Calu3 (cell line): ENCODE results near the gene CTSD. TPM values are rescaled to one million over a fixed set of nuclear protein-coding genes. Genes with fewer than 3 reads are reported as not detected.

ENCODE experiments used
- BruUV-seq: library from RNA; stranded (reverse); fragments of 400-500 nt; replicated peaks from 2 replicates; lab custom pipeline; 2021; lab: Mats Ljungman, UMichigan
- CTCF ChIA-PET: fragments of 300-600 bp; sonication (Branson Sonifier 250); formaldehyde crosslinking; loops from one replicate; lab custom pipeline; 2022; ENCODE audit warnings: antibody characterized with exemption; lab: Charles Lee
- DNase-seq: peaks from one replicate; pipeline ENCODE4 v3.0.0; 2022
- H3K27ac Mint-ChIP-seq: one replicate; pipeline ENCODE4 v1.8.0; 2022; ENCODE audit warnings: mixed read lengths; ENCODE audit not compliant: unreplicated experiment
- H3K27me3 Mint-ChIP-seq: one replicate; pipeline ENCODE4 v1.8.0; 2022; ENCODE audit warnings: mixed read lengths; ENCODE audit not compliant: unreplicated experiment
- H3K36me3 Mint-ChIP-seq: one replicate; pipeline ENCODE4 v1.8.0; 2022; ENCODE audit warnings: mild to moderate bottlenecking, moderate library complexity, mixed read lengths; ENCODE audit not compliant: insufficient read depth, unreplicated experiment
- H3K4me1 Mint-ChIP-seq: one replicate; pipeline ENCODE4 v1.8.0; 2022; ENCODE audit warnings: mild to moderate bottlenecking, low read depth, mixed read lengths; ENCODE audit not compliant: unreplicated experiment
- H3K4me3 Mint-ChIP-seq: one replicate; pipeline ENCODE4 v1.8.0; 2022; ENCODE audit warnings: mild to moderate bottlenecking, low read depth, moderate library complexity, mixed read lengths; ENCODE audit not compliant: unreplicated experiment
- H3K9me3 Mint-ChIP-seq: one replicate; pipeline ENCODE4 v1.8.0; 2022; ENCODE audit warnings: low read depth, mixed read lengths; ENCODE audit not compliant: unreplicated experiment
- CTCF ChIP-seq: fragments of 200-600 bp; IDR thresholded peaks from one replicate; pipeline ENCODE4 v1.8.0; 2022; ENCODE audit warnings: antibody characterized with exemption; ENCODE audit not compliant: unreplicated experiment
- intact Hi-C: fragments of 100-400 bp; cut with micrococcal nuclease; formaldehyde crosslinking; loops from one replicate; pipeline ENCODE4 v1.10.0; 2022; ENCODE audit not compliant: unreplicated experiment
- total RNA-seq: library from RNA; stranded (reverse); gene quantifications from 2 replicates; pipeline ENCODE4 v1.2.3, GENCODE V29; 2022

CTSD gene
- total RNA-seq, 1 experiment from 2014 or later, result 531 TPM

DNA sequence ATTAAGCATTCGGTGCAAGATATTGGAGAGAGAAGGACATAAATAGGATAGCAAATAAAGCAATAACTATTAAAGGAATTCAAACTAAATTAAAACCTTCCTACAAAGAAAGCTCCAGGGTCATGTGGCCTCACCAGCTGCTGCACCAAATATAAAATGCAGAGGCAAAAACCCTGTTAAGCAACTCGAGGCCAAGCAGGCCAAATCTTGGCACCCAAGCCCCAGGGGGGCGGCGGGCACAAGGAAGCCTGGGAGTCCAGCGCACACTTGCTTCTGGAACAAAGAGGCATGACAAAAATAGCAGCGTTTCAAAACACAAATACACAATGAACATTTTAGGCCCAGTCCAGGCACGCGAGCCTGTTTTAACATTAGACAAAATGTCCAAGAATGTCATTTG is 46.0 kb downstream of the CTSD start:
- no peak overlapping the region for H3K27ac Mint-ChIP-seq
- H3K27me3 Mint-ChIP-seq, result peaks cover 27% of the 10 kb centered on the region
- no peaks in the 10 kb centered on the region for H3K9me3 Mint-ChIP-seq
- CTCF ChIA-PET, result interaction anchor here (0.8 kb wide), 1 partner anchor 115 kb away, joined by 4 read pairs; no protein-coding TSS in a partner anchor
- H3K4me3 Mint-ChIP-seq, result no peak overlapping the region
- TF ChIP-seq CTCF, result no peak
- intact Hi-C loops, result no loop called here
- H3K4me1 Mint-ChIP-seq, result no peaks in the 10 kb centered on the region
- BruUV-seq, result no TSS peak
- H3K36me3 Mint-ChIP-seq, result no peaks in the 10 kb centered on the region
- no peak for DNase-seq

GRCh38 chr11:1714908-1715885 is 48.5 kb downstream of the CTSD start:
- CTCF ChIA-PET, result interaction anchor here (0.9 to 1.0 kb wide), 2 partner anchors 14 to 19 kb away, joined by 3 read pairs; no protein-coding TSS in a partner anchor
- no peak overlapping the region for H3K4me3 Mint-ChIP-seq
- peaks cover 6% of the 10 kb centered on the region for H3K27me3 Mint-ChIP-seq
- intact Hi-C loops, result no loop called here
- BruUV-seq, result no TSS peak
- no peaks in the 10 kb centered on the region for H3K4me1 Mint-ChIP-seq
- no peaks in the 10 kb centered on the region for H3K36me3 Mint-ChIP-seq
- no peak overlapping the region for H3K27ac Mint-ChIP-seq
- H3K9me3 Mint-ChIP-seq, result no peaks in the 10 kb centered on the region
- TF ChIP-seq CTCF, result no peak
- no peak for DNase-seq

DNA sequence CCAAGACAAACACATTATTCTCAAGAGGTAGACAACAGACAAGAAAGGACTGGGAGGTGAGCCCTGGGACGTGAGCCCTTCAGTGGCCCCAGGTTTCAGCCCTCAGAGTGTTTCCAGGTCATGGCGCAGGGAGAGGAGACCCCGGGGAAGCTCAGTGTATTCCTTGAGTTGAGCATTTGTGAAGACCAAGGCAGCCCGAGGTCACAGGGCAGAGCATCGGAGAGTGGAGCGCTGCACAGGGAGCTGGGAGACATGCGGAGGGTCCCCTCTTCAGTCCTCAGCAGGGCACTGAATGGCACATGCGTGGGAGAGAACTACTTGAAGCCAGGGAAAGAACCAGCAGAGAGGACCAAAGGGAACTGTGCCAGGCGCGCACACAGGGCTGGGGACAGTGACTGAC is 55.0 kb downstream of the CTSD start:
- H3K27me3 Mint-ChIP-seq, result peaks cover 37% of the 10 kb centered on the region
- H3K4me3 Mint-ChIP-seq, result no peak overlapping the region
- no TSS peak for BruUV-seq
- no peak overlapping the region for H3K27ac Mint-ChIP-seq
- no peak for TF ChIP-seq CTCF
- intact Hi-C loops, result no loop called here
- CTCF ChIA-PET, result no interaction called here
- no peak for DNase-seq
- peaks cover 5% of the 10 kb centered on the region for H3K36me3 Mint-ChIP-seq
- no peaks in the 10 kb centered on the region for H3K9me3 Mint-ChIP-seq
- H3K4me1 Mint-ChIP-seq, result peaks cover 27% of the 10 kb centered on the region

DNA sequence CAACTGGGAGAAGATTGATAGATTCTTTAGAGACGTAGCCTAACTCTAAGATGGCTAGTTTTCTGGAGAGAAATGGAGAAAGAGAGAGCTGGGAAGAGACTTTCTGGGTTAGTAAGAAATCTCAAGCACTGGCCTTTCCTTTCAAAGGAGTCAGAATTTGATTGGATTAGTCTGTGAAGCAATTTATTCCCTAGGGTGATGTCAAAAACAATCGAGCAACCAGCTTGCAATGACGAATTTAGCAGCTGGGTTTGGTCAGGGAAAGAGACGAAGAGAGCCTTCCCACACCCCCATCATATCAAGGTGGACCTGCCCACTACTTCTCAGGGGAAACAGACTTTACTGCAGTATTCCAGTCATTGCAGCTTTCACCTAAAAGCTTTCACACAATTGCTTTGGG is 56.0 kb downstream of the CTSD start:
- Mint-ChIP-seq H3K4me1 (peaks cover 27% of the 10 kb centered on the region), H3K27me3 (peaks cover 37% of the 10 kb centered on the region), H3K36me3 (peaks cover 5% of the 10 kb centered on the region), H3K4me3 (no peak overlapping the region), H3K27ac (no peak overlapping the region), H3K9me3 (no peaks in the 10 kb centered on the region)
- DNase-seq, result no peak
- CTCF ChIA-PET, result interaction anchor here (1.5 to 2.2 kb wide), 2 partner anchors 123 to 126 kb away, joined by 5 to 18 read pairs; partner anchors contain the start of gene SYT8
- intact Hi-C loops, result no loop called here
- TF ChIP-seq CTCF, result no peak
- BruUV-seq, result no TSS peak
